ENCODE data around the gene MEX3A. TPM values are rescaled to one million over a fixed set of nuclear protein-coding genes. Genes with fewer than 3 reads are reported as not detected.
A peak's percentile ranks its signal among the peaks of the same experiment; 100 is the strongest.

Gene MEX3A
- total RNA-seq, 1 donor from 2014 or later = 61.9 TPM

- TF ChIP-seq, protein P1, sequence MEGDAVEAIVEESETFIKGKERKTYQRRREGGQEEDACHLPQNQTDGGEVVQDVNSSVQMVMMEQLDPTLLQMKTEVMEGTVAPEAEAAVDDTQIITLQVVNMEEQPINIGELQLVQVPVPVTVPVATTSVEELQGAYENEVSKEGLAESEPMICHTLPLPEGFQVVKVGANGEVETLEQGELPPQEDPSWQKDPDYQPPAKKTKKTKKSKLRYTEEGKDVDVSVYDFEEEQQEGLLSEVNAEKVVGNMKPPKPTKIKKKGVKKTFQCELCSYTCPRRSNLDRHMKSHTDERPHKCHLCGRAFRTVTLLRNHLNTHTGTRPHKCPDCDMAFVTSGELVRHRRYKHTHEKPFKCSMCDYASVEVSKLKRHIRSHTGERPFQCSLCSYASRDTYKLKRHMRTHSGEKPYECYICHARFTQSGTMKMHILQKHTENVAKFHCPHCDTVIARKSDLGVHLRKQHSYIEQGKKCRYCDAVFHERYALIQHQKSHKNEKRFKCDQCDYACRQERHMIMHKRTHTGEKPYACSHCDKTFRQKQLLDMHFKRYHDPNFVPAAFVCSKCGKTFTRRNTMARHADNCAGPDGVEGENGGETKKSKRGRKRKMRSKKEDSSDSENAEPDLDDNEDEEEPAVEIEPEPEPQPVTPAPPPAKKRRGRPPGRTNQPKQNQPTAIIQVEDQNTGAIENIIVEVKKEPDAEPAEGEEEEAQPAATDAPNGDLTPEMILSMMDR (conservative IDR thresholded peaks at IDR 0.05) = no peak
- Mint-ChIP-seq H3K4me3 (peak within 1 kb of the TSS; percentile 95), H3K9me3 (no peaks in the 10 kb centered on the region), H3K27me3 (no peaks in the 10 kb centered on the region), H3K36me3 (peaks cover 3% of the 10 kb centered on the region), H3K27ac (peak within 1 kb of the TSS; percentile 95), H3K4me1 (ENCODE audit: unreplicated experiment) (peaks cover 11% of the 10 kb centered on the region)
- no peak for DNase-seq (ENCODE audit: extremely low spot score, unreplicated experiment)
Measured at GRCh38 chr1:156114101-156114918, 32.0 kb upstream of the MEX3A start, which contains the start of gene LMNA. TSS of gene LMNA (plus strand) at chr1:156114711. CDS start at chr1:156114919, 208 bp downstream.

DNA sequence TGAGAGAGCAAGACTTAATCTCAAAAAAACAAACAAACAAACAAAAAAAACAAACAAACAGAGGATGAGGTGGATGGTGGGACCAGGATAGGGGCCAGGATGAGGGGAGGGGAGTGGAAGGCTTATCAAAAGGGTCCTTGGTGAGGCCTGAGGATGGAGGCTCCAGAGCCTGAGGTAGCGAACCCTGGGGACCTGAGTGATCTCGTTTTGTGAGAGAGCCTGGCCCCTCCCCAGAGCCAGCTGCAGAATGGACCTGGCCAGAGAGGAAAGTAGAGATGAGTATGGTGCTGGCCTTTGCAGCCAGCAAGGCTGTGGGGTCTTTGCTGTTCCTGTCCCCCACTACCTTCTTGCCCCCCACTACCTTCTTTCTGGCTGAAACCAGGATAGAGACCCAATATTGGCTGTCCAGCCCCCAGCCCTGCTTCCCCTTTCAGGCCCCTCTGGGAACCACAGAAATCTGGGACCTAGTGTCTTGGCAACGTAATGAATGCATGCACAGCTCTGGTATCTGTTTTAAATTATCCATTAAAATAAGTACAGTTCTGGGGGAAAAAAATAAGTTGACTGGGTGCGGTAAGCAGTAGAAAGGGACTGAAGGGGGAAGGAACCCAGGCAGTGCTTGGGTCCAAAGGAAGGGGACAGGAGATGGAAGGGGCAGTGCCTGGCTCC lies 31.2 kb upstream of the MEX3A start:
- peaks cover 3% of the 10 kb centered on the region for H3K36me3 Mint-ChIP-seq
- peaks cover 11% of the 10 kb centered on the region for H3K4me1 Mint-ChIP-seq (ENCODE audit: unreplicated experiment)
- DNase-seq (ENCODE audit: extremely low spot score, unreplicated experiment) = no peak
- no peaks in the 10 kb centered on the region for H3K27me3 Mint-ChIP-seq
- H3K9me3 Mint-ChIP-seq = no peaks in the 10 kb centered on the region
- peak overlapping the region; percentile 85 for H3K27ac Mint-ChIP-seq
- H3K4me3 Mint-ChIP-seq = peak overlapping the region; percentile 78
- TF ChIP-seq, protein P1 (conservative IDR thresholded peaks at IDR 0.05) = no peak

- Mint-ChIP-seq H3K9me3 (no peaks in the 10 kb centered on the region), H3K36me3 (no peaks in the 10 kb centered on the region), H3K27me3 (no peaks in the 10 kb centered on the region), H3K4me1 (ENCODE audit: unreplicated experiment) (peaks cover 11% of the 10 kb centered on the region), H3K4me3 (peak overlapping the region; percentile 77), H3K27ac (peak overlapping the region; percentile 59)
- no peak for DNase-seq (ENCODE audit: extremely low spot score, unreplicated experiment)
- TF ChIP-seq, protein P1 (conservative IDR thresholded peaks at IDR 0.05) = no peak
Measured at GRCh38 chr1:156112276-156113137, 30.2 kb upstream of the MEX3A start.

GRCh38 chr1:156111355-156111962 lies 29.2 kb upstream of the MEX3A start:
- no peaks in the 10 kb centered on the region for H3K27me3 Mint-ChIP-seq
- H3K4me1 Mint-ChIP-seq (ENCODE audit: unreplicated experiment) = peaks cover 16% of the 10 kb centered on the region
- peak overlapping the region; percentile 30 for H3K27ac Mint-ChIP-seq
- no peaks in the 10 kb centered on the region for H3K36me3 Mint-ChIP-seq
- no peak overlapping the region for H3K4me3 Mint-ChIP-seq
- H3K9me3 Mint-ChIP-seq = no peaks in the 10 kb centered on the region
- DNase-seq (ENCODE audit: extremely low spot score, unreplicated experiment) = no peak
- TF ChIP-seq, protein P1 (conservative IDR thresholded peaks at IDR 0.05) = no peak

DNA sequence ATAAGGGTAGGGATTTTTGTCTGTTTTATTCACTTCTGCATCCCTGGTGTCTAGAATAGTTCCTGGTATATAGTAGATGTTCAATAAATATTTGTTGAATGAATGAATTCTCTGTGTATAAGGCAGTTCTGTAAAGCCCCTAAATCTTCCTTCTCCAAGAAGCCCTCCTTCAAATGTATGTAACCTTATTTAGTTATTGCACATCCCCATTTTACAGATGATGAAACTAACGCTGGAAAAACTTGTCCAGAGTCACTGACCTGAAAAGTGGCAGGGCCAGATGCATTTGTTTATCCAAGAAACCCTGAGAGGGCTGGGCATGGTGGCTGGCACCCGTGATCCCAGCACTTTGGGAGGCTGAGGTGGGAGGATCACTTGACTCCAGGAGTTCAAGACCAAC lies 28.0 kb upstream of the MEX3A start:
- Mint-ChIP-seq H3K27me3 (no peaks in the 10 kb centered on the region), H3K4me3 (no peak overlapping the region), H3K36me3 (no peaks in the 10 kb centered on the region), H3K27ac (no peak overlapping the region), H3K9me3 (no peaks in the 10 kb centered on the region), H3K4me1 (ENCODE audit: unreplicated experiment) (peaks cover 28% of the 10 kb centered on the region)
- DNase-seq (ENCODE audit: extremely low spot score, unreplicated experiment) = no peak
- TF ChIP-seq, protein P1 (conservative IDR thresholded peaks at IDR 0.05) = no peak

All from type B pancreatic cell (in vitro differentiated cells).